Stimulated activated CD8-positive, alpha-beta memory T cell treated with anti-CD3 and anti-CD28 coated beads, Interleukin-4, amount 100 ng/mL, for 48 hours (primary cell): ENCODE data around the gene COL27A1.

Experiments used
- DNase-seq: peaks from one replicate; pipeline ENCODE4 v3.0.0-alpha.2; 2020

Gene COL27A1

GRCh38 chr9:114155263-114155994 lies at the start of gene COL27A1:
TSS of gene COL27A1 (plus strand) at chr9:114155537. CDS start at chr9:114155951, 414 bp downstream.
- peak; percentile 94 for DNase-seq

GRCh38 chr9:114107286-114108001 lies 47.9 kb upstream of the COL27A1 start:
- no peak for DNase-seq

- DNase-seq = peak; percentile 82
Observed at GRCh38 chr9:114108016-114108833, 47.1 kb upstream of the COL27A1 start.

- no peak for DNase-seq
Observed at GRCh38 chr9:114109124-114109523, 46.2 kb upstream of the COL27A1 start.

- DNase-seq = no peak
Observed at GRCh38 chr9:114110180-114110579, 45.2 kb upstream of the COL27A1 start.

- DNase-seq = no peak
Observed at GRCh38 chr9:114112325-114112724, 43.0 kb upstream of the COL27A1 start.

GRCh38 chr9:114112778-114113584 lies 42.4 kb upstream of the COL27A1 start:
- no peak for DNase-seq

- no peak for DNase-seq
Observed at GRCh38 chr9:114114364-114114763, 41.0 kb upstream of the COL27A1 start.

GRCh38 chr9:114115654-114116125 lies 39.6 kb upstream of the COL27A1 start:
- no peak for DNase-seq

- no peak for DNase-seq
Observed at GRCh38 chr9:114116126-114116747, 39.1 kb upstream of the COL27A1 start.

- DNase-seq = no peak
Observed at GRCh38 chr9:114117614-114117995, 37.7 kb upstream of the COL27A1 start.

- DNase-seq = no peak
Observed at GRCh38 chr9:114117996-114118830, 37.1 kb upstream of the COL27A1 start.

- DNase-seq = no peak
Observed at GRCh38 chr9:114119242-114120191, 35.8 kb upstream of the COL27A1 start.

- no peak for DNase-seq
Observed at GRCh38 chr9:114120192-114121014, 34.9 kb upstream of the COL27A1 start.

GRCh38 chr9:114121227-114122135 lies 33.9 kb upstream of the COL27A1 start:
- no peak for DNase-seq

GRCh38 chr9:114122136-114123027 lies 33.0 kb upstream of the COL27A1 start:
- no peak for DNase-seq
